B cell (primary cell): ENCODE results near the gene KCNK4. TPM values are rescaled to one million over a fixed set of nuclear protein-coding genes. Genes with fewer than 3 reads are reported as not detected.

Source experiments
- ATAC-seq: fragments of 200-7000 bp; cut with Tn5 transposase; one replicate; pipeline ENCODE4 v1.10.0; 2021; ENCODE audit warnings: low read depth, mild to moderate bottlenecking, moderate number of reproducible peaks, moderate library complexity
- CTCF ChIA-PET: fragments of 350-600 bp; sonication (Branson Sonifier 250); formaldehyde crosslinking; loops from one replicate; lab custom pipeline; 2021; ENCODE audit warnings: antibody characterized with exemption, inconsistent platforms; lab: Charles Lee
- POLR2A ChIA-PET: fragments of 350-600 bp; sonication (Branson Sonifier 250); formaldehyde crosslinking; loops from one replicate; lab custom pipeline; 2021; ENCODE audit warnings: antibody characterized with exemption; lab: Charles Lee
- DNase-seq: peaks from one replicate; pipeline ENCODE4 v3.0.0; 2013
- H2AFZ ChIP-seq: 2 replicates; pipeline ENCODE4 v1.6.1; 2012; ENCODE audit warnings: mild to moderate bottlenecking, low read depth, low read length; ENCODE audit not compliant: insufficient read depth, poor library complexity, severe bottlenecking
- H3K27ac ChIP-seq, 2 donors: 1 replicate in 1 of 2; 2 replicates in 1 of 2; pipeline ENCODE4 v1.5.1; 2012 to 2013; ENCODE audit warnings: low read length in 2 of 2, mild to moderate bottlenecking in 2 of 2, moderate library complexity in 1 of 2
- H3K27me3 ChIP-seq, 4 experiments: fragments of 200-600 bp in 1 of 4; sonication (generic) in 1 of 4; replicated peaks in 1 of 4; 1 replicate in 2 of 4; 2 replicates in 2 of 4; pipeline versions ENCODE4 v1.6.1 to v1.7.0; 2013 to 2016; ENCODE audit warnings: low read length in 3 of 4, mild to moderate bottlenecking in 2 of 4, mixed read lengths in 1 of 4, moderate library complexity in 1 of 4; ENCODE audit not compliant: insufficient read depth in 4 of 4, control insufficient read depth in 3 of 4; ENCODE audit errors: control extremely low read depth in 1 of 4
- H3K36me3 ChIP-seq, 2 experiments: replicated peaks in 1 of 2; 1 replicate in 1 of 2; 2 replicates in 1 of 2; pipeline versions ENCODE4 v1.6.1 to v1.7.1; 2013; ENCODE audit warnings: low read length in 1 of 2; ENCODE audit not compliant: insufficient read depth in 2 of 2, control insufficient read depth in 1 of 2; ENCODE audit errors: control extremely low read depth in 1 of 2, extremely low read depth in 1 of 2
- H3K4me1 ChIP-seq, 2 donors: fragments of 200-600 bp in 1 of 2; sonication (generic) in 1 of 2; 1 replicate in 1 of 2; 2 replicates in 1 of 2; pipeline versions ENCODE4 v1.5.1 to v1.6.1; 2013 to 2017; ENCODE audit warnings: low read length in 2 of 2; ENCODE audit not compliant: control insufficient read depth in 2 of 2, insufficient read depth in 2 of 2
- H3K4me2 ChIP-seq: replicated peaks from 2 replicates; pipeline ENCODE3; 2012; ENCODE audit warnings: mild to moderate bottlenecking, low read depth, low read length; ENCODE audit not compliant: poor library complexity, severe bottlenecking
- H3K4me3 ChIP-seq, 5 experiments: fragments of 200-600 bp in 1 of 5; sonication (generic) in 1 of 5; 1 replicate in 3 of 5; 2 replicates in 2 of 5; pipeline versions ENCODE4 v1.5.1 to v1.7.0; 2011 to 2016; ENCODE audit warnings: low read length in 4 of 5, mild to moderate bottlenecking in 4 of 5, low read depth in 2 of 5, control low read depth in 1 of 5, moderate library complexity in 1 of 5; ENCODE audit not compliant: insufficient read depth in 1 of 5; ENCODE audit errors: control extremely low read depth in 1 of 5, extremely low read depth in 1 of 5
- H3K79me2 ChIP-seq: fragments of 200-600 bp; sonication (generic); one replicate; pipeline ENCODE4 v1.6.0; 2016; ENCODE audit warnings: low read length; ENCODE audit not compliant: control insufficient read depth, insufficient read depth
- H3K9ac ChIP-seq: fragments of 200-600 bp; sonication (generic); 2 replicates; pipeline ENCODE4 v1.6.1; 2017; ENCODE audit warnings: mild to moderate bottlenecking, low read length, moderate library complexity
- H3K9me3 ChIP-seq, 3 donors: one replicate each; pipeline versions ENCODE4 v1.6.1 to v1.7.1; 2013; ENCODE audit warnings: low read length in 2 of 3; ENCODE audit not compliant: control insufficient read depth in 2 of 3, insufficient read depth in 1 of 3; ENCODE audit errors: control extremely low read depth in 1 of 3
- H4K20me1 ChIP-seq: 2 replicates; pipeline ENCODE4 v1.6.0; 2012; ENCODE audit warnings: mild to moderate bottlenecking, low read length; ENCODE audit not compliant: insufficient read depth, control insufficient read depth, poor library complexity, severe bottlenecking
- H3K27ac Mint-ChIP-seq: one replicate; pipeline ENCODE4 v1.8.0; 2021; ENCODE audit warnings: mixed read lengths
- H3K27me3 Mint-ChIP-seq: one replicate; pipeline ENCODE4 v1.8.0; 2021; ENCODE audit warnings: mixed read lengths
- H3K4me1 Mint-ChIP-seq: one replicate; pipeline ENCODE4 v1.8.0; 2021; ENCODE audit warnings: mixed read lengths
- H3K4me3 Mint-ChIP-seq: one replicate; pipeline ENCODE4 v1.8.0; 2021; ENCODE audit warnings: mixed read lengths
- H3K9me3 Mint-ChIP-seq: one replicate; pipeline ENCODE4 v1.8.0; 2022; ENCODE audit warnings: mixed read lengths; ENCODE audit not compliant: insufficient read depth
- EZH2 ChIP-seq: IDR thresholded peaks from 2 replicates; pipeline ENCODE4 v1.6.1; 2012; ENCODE audit warnings: borderline replicate concordance, low read depth, mild to moderate bottlenecking, moderate library complexity, low read length; ENCODE audit not compliant: insufficient read depth, poor library complexity, severe bottlenecking
- WGBS: methylation state at CpG from one replicate; pipeline ENCODE4 v1.1.5; 2013; ENCODE audit warnings: missing lambda C conversion rate; ENCODE audit not compliant: insufficient coverage; 5-methylcytosine and 5-hydroxymethylcytosine counted together
- intact Hi-C: fragments of 100-400 bp; cut with micrococcal nuclease; formaldehyde crosslinking; loops from one replicate; pipeline ENCODE4 v1.10.0; 2022
- polyA plus RNA-seq: library from polyadenylated mRNA; depleted of rRNA; stranded (reverse); fragments of >200 nt; gene quantifications from 2 replicates; pipeline ENCODE4 v1.2.3, GENCODE V29; 2012
- total RNA-seq, 2 donors: library from RNA; stranded (reverse); fragments of 120-200 nt in 1 of 2; gene quantifications; 1 replicate in 1 of 2; 2 replicates in 1 of 2; pipeline versions ENCODE4 v1.2.3 to v1.2.4, GENCODE V29; 2013 to 2022
- TF ChIP-seq, protein P1 (sequence below): fragments of 200-600 bp; IDR thresholded peaks from one replicate; pipeline ENCODE4 v1.8.0; 2022; ENCODE audit warnings: antibody characterized with exemption, mild to moderate bottlenecking

KCNK4 gene
- total and polyA plus RNA-seq, 2 donors (not counting 1 experiment from before 2014, with no cell fraction given), result 0.32 TPM; not detected in 1

DNA sequence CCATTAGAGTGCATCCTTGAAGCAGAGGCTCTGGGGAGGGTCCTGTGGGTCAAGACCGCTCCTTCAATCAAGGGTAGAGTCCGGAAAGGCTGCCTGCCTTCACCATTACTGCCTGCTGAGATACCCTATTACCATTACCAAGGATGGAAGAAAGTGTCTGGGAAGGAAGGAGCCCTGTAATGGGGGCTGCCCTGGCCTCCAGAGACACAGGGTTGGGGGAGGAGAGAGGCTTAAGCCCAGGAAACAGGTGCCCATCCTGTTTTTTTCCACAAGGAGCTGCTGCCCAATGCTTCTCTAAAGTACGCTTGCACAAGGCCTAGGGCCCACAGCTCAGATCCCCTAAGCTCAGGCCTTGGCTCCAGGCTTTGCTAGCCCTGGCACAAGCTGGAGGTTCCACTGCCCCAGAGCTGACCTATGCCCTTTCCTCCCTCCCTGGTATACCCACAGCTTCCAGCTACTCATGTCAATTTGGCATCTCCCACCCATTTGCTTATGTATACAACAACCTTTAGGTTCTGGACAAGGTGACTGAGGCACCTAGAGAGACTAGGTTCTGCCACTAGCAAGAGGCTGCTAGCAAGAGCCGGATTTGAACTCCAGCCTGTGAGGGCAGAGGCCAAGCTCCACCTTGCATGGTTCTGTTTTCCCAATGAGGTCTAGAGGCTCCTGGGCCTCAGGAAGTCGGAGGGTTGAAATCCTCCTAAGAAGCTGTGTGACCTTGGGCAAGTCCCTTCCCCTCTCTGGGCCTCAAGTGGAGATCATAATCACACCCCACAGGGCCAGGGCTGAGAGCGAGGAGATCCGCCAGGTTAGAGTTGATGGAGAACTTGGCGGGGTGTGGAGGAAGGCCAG is 41.3 kb upstream of the KCNK4 start:
- no peak overlapping the region for H3K4me2 ChIP-seq
- no peak overlapping the region for H2AFZ ChIP-seq
- Mint-ChIP-seq H3K27ac (peak overlapping the region; percentile 20), H3K27me3 (no peaks in the 10 kb centered on the region), H3K9me3 (no peaks in the 10 kb centered on the region), H3K4me1 (peaks cover 33% of the 10 kb centered on the region), H3K4me3 (peak overlapping the region; percentile 59)
- peaks cover 4% of the 10 kb centered on the region for H3K79me2 ChIP-seq
- TF ChIP-seq, protein P1, sequence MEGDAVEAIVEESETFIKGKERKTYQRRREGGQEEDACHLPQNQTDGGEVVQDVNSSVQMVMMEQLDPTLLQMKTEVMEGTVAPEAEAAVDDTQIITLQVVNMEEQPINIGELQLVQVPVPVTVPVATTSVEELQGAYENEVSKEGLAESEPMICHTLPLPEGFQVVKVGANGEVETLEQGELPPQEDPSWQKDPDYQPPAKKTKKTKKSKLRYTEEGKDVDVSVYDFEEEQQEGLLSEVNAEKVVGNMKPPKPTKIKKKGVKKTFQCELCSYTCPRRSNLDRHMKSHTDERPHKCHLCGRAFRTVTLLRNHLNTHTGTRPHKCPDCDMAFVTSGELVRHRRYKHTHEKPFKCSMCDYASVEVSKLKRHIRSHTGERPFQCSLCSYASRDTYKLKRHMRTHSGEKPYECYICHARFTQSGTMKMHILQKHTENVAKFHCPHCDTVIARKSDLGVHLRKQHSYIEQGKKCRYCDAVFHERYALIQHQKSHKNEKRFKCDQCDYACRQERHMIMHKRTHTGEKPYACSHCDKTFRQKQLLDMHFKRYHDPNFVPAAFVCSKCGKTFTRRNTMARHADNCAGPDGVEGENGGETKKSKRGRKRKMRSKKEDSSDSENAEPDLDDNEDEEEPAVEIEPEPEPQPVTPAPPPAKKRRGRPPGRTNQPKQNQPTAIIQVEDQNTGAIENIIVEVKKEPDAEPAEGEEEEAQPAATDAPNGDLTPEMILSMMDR, result no peak
- TF ChIP-seq EZH2, result no peak
- 81% methylated on average over 4 of the region's 8 CpGs for WGBS
- ATAC-seq, result no peak
- no peaks in the 10 kb centered on the region for H3K27me3 ChIP-seq
- no peak overlapping the region for H3K9ac ChIP-seq
- DNase-seq, result no peak
- no peaks in the 10 kb centered on the region for H3K36me3 ChIP-seq
- no peaks in the 10 kb centered on the region for H3K9me3 ChIP-seq
- no peak overlapping the region for H3K4me3 ChIP-seq
- H3K4me1 ChIP-seq, result peaks cover 26 to 50% of the 10 kb centered on the region in 2 donors
- H3K27ac ChIP-seq, result no peak overlapping the region
- ChIA-PET POLR2A (interaction anchor here (0.6 to 1.8 kb wide), 7 partner anchors 9 to 68 kb away, joined by 3 to 5 read pairs (median 3); partner anchors contain the start of genes FKBP2 and PRDX5), CTCF (interaction anchor here (0.7 to 10.4 kb wide), 14 partner anchors 8 to 55 kb away, joined by 3 to 141 read pairs (median 6); partner anchors contain the start of genes CATSPERZ, DNAJC4, FERMT3 and FKBP2)
- intact Hi-C loops, result no loop called here
- H4K20me1 ChIP-seq, result no peaks in the 10 kb centered on the region
